ENCODE data around the gene FUT2.
"Not testable (repeated sequence)": the region's sequence is repeated elsewhere in the genome, so short reads cannot be mapped to it uniquely, and the experiment has no call there.

FUT2 gene

DNA sequence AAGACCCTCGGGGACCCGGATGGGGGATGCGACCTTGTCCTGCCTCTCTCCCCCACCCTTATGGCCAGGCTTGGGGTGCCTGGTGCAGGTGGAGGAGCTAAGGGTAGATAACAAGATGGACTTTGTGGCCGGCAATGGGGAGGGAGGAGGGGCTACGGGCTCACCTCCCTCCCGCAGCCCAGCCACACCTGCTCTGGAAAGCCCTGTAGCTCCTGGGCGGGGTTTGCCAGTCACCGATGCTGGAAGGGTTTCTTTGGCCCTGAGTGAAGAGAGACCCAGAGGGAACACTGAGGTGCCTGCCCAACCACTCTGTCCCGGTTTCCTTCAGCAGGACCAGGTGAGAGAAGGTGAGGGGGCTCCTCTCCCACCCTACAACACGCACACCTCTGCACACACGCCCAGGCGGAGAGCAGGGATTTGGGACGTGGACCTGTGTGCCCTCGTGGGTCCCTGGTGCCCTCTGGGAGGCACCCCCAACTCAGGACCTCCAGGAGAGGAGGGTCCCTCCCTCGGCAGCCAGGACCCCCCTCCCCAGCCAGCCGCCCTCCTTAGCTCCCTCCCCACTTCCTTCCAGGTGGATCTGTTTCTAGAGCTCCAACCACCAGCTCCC lies at the start of gene FUT2:
Gene FUT2 (plus strand): TSS at position 229 of the 610 bp plus-strand sequence. CDS start 6,986 bp downstream, outside the sequence.
- no peak for DNase-seq (ENCODE audit: low read depth in 3 of 3)

DNA sequence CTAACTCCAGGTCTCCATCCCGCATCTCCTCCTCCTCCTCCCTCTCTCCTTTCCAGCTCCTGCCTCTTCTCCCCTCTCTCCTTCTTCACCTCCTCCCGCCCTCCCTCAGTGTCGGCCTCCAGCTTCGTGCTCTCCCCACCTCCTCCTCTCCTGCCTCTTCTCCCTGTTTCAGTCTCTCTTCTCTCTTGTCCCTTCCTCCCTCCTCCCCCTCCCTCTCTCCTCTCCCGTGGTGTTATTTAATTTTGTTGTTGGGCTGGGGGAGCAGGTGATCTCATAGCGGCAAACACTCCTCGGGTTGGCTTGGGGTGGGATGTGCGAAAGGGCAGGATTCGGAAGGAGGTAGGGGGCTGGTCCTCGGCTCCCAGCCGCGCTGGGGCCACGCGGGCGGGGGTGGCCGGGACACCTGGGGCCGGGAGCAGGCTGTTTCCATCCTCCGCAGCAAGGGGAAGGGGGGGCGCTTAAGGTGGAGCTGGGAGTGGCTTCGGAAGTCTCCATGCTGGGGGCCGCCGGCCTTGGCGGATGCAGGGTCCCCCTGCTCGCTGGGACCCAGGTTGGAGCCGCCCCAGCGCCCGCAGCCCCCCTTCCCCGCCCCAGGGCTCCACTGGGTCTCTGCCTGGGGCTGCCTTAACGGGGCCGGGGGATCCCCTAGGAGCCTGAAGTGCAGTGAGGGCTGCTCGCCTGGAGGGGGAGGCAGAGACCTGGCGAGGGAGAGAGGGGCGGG lies 49.6 kb upstream of the FUT2 start, which contains the start of gene CA11:
Gene CA11 (minus strand): TSS at position 187 of the 721 bp plus-strand sequence. CDS start 555 bp downstream, outside the sequence.
- peak; percentile 82 to 91 (median 85) for DNase-seq (ENCODE audit: low read depth in 3 of 3)

DNA sequence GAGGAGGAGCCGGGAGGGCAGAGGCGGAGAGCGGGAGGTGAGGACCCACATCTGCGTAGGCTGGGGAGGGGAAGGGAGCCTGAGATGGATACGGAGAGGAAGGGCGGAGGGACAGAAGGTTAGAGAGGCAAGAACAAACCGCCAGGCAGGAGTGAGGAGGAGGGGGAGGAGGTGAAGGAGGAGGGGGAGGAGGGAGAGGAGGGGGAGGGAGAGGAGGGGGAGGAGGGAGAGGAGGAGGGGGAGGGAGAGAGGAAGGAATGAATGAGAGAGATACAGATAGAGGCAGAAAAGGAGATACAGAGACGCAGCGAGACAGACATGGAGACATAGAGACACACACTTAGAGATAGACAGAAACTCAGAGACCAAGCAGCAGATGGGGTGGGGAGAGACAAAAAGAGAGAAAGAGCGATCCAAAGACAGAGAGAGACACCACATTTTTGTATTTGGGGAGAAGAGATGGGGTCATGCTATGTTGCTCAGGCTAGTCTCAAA lies 49.0 kb upstream of the FUT2 start:
- no peak for DNase-seq (ENCODE audit: low read depth in 3 of 3)

DNA sequence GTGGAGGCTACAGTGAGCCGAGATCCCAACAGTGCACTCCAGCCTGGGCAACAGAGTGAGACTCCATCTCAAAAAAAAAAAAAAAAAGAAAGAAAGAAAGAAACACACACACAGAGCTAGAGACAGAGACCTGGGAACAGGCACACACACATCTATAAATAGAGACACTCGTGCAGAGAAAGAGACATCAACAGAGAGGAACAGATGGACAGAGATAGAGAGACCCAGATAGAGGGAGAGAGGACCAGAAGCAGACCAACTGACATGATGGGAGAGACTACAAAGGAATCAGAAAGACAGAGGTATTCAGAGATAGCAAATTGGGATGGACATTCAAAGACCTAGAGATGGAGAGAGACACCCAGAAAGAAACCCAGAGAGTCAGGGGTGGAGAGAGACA lies 47.6 kb upstream of the FUT2 start:
- DNase-seq (ENCODE audit: low read depth in 3 of 3): no peak

DNA sequence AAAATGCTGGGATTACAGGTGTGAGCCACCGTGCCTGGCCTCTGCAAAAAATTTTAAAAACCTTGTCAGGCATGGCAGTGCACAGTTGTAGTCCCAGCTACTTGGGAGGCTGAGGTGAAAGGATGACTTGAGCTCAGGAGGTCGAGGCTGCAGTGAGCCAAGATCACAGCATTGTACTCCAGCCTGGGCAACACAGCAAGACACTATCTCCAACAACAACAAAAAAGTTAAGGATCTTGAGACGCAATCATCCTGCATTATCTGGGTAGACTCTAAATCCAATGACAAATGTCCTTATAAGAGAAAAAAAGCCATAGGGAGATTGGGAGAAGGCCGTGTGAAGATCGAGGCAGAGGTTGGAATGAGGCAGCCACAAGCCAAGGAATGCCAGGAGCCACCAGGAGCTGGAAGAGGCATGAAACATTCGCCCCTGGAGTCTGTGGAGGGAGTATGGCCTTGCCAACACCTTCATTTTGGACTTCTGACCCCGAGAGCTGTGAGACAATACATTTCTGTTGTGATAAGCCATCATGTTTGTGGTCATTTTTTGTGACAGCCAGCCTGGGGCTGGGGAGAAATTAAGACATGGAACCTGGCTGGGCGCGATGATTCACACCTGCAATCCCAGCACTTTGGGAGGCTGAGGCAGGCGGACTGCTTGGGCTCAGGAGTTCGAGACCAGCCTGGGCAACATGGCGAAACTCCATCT lies 44.6 kb upstream of the FUT2 start:
- no peak for DNase-seq (ENCODE audit: low read depth in 3 of 3)

DNA sequence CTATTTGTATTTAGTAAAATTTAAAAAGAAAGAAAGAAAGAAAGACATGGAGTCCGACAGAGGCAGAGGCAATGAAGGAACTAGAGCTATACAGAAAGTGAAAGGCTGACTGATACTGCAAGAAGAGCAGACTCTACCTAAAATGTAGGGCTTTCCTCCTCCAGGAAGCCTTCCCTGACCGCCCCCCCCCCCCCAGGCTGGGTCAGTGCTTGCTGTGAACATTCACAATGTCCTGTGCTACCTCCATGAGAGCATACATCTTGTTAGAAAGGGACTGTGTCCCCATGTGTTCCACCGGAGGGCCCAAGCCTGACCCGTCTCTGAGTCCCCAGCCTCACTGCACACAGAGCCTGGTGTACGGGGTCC lies 44.1 kb upstream of the FUT2 start:
- no peak for DNase-seq (ENCODE audit: low read depth in 3 of 3)

DNA sequence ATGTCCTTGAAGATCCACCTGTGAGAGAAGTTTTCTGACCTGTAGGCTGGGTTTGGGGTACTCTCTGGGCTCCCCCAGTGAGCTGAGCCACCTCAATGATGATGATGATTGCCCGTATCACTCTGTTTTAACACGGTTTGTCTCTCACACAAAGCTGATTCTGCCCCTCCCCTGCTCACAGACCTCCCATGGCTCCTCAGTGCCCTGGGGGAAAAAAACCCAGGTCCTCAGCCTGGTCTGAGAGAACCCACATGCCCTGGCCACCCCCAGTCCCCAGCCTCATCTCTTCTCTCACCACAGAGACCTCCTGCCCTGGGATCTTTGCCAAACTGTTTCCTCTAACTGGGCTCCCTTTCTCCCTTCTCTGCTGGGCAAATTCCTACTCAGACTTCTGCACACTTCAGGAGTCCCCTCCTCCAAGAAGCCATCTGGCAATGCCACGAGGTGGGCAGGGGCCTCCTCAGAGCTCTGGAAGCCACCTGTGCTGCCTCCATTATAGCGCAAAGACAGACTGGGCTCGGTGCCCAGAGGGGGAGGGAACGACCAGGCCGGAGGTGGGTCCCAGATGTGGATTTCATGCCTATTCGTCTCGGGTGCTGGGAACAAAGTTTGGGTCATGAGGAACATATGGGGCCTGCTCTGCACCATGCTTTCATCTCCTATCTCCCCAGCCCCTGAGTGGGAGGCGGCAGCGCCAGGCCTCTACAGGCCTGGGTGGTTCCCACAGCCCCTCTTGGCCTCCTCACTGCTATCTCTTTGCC lies 41.3 kb upstream of the FUT2 start:
- no peak for DNase-seq (ENCODE audit: low read depth in 3 of 3)

DNA sequence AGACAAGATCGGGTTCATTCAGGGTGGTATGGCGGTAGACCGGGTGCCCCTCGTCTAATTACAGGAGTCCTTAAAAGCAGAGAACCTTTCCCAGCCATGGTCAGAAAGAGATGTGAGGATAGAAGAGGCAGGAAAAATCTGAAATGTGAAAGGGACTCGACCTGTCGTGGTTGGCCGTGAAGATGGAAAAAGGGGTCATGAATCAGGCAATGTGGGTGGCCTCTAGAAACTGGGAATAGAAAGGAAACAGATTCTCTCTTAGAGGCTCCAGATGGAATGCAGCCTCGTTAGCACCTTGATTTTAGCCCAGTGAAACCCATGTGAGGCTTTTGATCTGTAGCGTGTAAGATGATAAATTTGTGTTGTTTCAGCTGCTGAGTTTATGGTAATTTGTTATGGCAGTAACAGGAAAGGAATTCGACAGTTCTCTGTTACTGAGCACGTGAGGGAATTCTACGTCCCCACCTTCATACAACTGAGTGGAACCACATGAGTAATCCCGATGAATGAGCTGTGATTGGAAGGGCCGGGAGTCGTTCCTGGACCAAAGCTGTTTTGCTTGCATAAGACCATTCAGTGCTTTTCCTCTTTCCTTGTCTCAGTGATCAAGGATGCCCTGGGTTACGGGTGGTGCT lies 38.8 kb upstream of the FUT2 start:
- no peak for DNase-seq (ENCODE audit: low read depth in 3 of 3)

DNA sequence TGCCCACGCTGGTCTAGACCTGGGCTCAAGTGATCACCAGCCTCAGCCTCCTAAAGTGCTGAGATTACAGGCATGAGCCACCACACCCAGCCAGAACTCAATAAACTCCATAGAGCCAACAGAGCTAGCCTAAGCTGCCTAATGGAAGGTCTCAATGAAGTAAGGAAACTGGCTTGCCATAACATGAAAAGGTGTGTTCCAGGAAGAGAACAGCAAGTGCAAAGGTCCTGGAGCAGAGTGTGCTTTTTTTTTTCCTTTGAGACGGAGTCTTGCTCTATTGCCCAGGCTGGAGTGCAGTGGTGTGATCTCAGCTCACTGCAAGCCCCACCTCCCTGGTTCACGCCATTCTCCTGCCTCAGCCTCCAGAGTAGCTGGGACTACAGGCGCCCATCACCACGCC lies 37.9 kb upstream of the FUT2 start:
- DNase-seq (ENCODE audit: low read depth in 3 of 3): not testable (repeated sequence)

DNA sequence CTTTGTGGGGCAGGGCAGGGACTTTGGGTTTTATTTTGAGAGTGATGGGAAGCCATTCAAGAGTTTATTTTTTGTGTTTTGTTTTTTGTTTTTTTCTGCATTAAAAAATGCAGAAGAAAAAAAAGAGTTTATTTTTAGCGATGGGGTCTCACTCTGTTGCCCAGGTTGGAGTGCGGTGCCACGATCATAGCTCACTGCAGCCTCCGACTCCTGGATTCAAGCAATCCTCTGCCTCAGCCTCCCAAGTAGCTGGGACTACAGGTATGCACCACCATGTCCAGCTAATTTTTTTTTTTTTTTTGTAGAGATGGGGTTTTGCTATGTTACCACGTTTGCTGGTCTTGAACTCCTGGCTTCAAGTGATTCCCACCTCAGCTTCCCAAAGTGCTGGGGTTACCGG lies 37.3 kb upstream of the FUT2 start:
- DNase-seq (ENCODE audit: low read depth in 3 of 3): no peak

DNA sequence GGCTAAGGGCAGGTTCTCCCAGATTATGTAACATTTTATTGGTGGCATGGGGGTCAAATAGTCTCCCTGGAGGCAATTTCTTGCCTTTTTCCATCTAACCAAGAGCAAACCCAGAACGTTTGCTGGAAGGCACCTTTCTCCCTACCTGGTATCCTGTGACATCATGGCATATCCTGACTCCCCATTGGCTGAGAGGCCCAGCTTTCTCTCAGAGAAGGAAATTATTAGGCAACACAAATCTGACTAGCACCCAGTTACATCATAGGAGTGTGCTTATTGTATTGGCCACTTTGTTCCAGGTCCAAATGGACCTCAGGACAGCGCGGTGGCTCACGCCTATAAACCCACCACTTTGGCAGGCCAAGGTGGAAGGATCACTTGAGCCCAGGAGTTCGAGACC lies 36.0 kb upstream of the FUT2 start:
- DNase-seq (ENCODE audit: low read depth in 3 of 3): no peak

DNA sequence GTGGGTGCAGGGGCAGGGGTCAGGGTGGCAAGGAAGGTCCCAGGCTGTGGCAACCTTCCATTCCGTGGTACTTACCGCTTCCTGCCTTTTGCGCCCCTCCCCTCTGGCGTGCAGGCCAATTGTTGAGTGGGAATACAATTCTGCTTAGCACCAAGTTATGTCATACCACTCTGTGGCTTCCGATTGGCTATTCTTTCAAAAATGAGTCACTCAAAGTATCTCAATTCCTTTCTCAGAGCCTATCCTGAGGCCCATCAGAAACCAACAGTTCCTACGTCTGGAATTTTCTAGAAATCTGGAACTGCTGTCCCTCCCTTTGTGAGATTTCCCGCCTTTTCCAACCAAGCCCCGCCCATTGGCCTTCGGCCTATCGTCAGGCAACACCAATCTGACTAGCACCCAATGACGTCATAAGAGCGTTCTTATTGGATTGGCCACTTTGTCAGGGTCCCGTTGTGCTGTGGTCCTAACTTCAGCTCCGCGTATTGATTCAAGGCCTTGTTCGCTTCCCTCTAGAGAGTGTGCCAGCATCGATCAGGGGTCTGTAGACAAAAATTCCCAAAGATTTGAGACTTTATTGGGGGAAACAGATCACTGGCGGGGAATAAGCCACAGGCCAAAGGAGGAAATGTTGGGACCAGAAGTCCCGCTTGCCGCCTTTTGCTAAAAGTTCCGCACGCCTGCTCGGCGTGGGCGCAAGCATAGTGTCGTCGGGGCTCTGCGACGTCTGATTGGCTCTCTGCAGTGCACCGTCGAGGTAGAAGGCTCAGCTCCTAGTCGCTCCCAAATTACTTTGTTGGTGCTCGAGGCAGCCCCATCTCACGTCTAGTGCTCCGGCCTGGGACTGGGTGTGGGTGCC lies 34.7 kb upstream of the FUT2 start:
- peak; percentile 66 to 85 (median 69) for DNase-seq (ENCODE audit: low read depth in 3 of 3)

DNA sequence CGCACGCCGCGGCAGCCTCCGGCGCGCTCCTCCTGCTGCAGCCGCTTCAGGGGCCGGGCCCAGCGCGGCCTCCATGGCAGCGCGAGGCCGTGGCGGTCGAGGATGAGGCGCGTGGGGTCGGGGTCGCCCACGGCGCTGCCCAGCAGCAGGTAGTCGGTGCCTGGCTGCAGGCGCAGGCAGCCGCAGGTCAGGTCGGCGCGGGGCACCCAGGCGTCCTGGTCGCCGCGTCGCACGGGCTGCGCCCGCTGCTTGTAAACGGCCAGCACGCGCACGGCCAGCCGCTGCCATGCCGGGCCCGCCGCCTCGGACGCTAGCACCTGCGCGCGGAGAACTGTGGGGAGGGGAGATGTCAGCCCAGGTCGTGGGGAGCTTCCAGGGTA lies 34.1 kb upstream of the FUT2 start:
- DNase-seq (ENCODE audit: low read depth in 3 of 3): no peak

DNA sequence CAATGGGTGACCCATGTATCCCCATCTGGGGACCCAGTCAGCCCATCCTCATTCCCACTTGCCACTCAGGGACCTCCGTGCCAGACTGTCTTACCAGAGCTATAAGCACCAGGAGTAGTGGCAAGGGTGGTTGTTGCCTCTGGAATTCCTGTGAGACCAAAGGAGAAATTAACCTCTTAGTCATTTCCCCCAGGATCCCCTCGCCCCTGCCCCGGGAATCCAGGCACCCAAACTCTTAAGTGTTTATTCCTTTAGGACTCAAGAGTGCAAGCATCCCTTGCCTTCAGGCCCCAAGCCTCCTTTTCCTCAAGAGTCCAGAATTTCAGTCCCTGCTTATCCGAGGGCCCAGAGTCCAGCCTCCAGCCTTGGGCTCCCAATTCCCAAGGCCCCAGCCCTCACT lies 32.1 kb upstream of the FUT2 start:
- no peak for DNase-seq (ENCODE audit: low read depth in 3 of 3)

DNA sequence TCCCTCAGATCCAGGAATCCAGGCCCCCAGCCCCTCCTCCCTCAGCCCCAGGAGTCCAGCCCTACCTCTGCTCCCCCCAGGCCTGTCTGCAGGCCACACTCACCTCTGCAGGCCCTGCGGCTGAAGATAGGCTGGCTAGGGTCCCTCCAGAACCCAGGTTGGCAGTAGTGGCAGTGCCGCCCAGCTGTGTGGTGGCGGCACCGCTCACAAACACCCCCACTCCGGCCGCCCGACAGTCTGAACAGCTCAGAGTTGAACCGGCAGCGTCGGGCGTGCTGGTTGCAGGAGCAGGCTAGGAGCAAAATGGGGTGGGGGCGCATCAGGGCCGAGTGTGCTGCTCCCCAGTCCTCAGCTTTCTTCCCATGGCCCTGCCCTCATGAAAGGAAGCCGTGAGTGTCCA lies 31.3 kb upstream of the FUT2 start:
- no peak for DNase-seq (ENCODE audit: low read depth in 3 of 3)

DNA sequence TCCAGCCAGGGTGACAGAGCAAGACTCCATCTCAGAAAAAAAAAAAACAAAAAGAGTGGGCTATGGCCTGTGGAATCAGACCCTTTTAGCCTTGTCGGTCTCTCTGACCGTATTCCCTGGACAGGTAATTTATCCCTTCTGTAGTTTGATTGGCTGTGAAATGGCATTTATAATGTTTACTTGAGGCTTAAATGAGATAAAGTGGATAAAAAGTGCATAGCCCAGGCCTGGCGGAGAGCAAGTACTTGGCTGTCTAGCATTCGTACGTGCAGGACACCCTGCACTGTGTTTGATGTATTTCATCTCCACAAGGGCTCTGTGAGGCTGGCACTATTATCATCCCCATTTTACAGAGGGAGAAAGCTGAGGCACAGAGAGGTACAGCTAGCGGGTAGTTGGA lies 30.0 kb upstream of the FUT2 start:
- no peak for DNase-seq (ENCODE audit: low read depth in 3 of 3)

DNA sequence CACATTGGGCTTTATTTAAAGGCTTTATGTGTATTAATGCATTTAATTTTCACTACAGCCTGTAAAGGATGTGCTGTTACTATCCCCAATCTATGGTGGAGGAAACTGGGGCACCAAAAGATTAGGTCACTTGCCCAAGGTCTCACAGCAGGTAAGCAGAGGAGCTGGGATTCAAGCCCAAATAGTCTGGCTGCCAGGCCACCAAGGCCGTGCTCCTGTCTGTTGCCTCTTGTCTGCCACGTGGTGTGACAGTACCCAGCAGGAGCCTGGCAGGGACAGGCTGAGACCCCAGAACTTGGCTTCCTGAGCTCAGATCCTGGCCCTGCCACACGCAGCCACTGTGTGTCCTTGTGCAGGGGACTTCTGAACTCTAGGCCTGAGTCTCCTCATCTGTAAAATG lies 27.4 kb upstream of the FUT2 start:
- DNase-seq (ENCODE audit: low read depth in 3 of 3): no peak

DNA sequence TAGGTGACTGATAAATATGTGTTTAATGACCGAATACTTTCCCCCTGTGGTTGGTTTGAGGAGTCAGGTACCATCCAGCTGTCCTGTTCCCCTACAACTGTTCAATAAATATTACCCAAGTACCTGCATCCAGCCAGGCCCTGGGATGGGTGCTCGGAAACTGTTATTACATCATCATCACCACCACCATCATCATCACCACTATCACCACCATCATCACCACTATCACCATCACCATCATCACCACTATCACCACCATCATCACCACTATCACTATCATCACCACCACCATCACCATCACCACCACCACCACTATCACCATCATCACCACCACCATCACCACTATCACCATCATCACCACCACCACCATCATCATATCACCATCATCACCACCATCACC lies 27.0 kb upstream of the FUT2 start:
- DNase-seq (ENCODE audit: low read depth in 3 of 3): no peak

DNA sequence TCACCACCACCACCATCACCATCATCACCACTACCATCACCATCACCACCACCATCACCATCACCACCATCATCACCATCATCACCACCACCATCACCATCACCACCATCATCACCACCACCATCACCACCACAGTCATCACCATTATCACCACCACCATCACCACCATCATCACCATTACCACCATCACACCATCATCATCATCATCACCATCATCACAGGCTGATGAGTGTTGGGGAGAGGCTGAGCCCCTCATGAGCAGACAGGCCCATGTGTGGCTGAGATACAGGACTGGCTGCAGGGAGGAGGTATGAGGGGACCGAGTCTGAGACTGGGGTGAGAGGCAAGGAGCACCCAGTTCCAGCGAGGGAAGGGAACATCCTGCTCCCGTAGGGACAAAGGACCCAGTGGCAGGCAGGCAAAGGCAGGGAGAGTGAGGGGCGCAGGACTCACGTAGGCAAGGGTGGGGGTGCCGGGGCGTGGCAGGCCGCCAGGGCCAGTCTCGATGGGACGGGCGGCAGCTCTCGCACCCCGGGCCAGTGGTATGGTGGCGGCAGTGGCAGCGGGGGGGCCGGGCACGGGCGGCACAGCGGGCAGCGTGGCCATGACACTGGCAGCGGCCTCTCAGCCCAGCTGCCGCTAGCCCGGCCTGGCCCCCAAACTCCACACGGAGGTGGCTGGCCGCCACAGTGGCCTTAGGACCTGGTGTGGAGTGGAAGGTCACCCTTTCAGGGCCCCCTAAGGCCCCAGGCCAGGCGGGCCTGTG lies 25.7 kb upstream of the FUT2 start:
- DNase-seq (ENCODE audit: low read depth in 3 of 3): no peak

Measured in stimulated activated CD4-positive, alpha-beta T cell treated with anti-CD3 and anti-CD28 coated beads, TNF-alpha, amount 100 ng/mL, for 24 hours (primary cell).